ENCODE measurements around the gene TEKT5. TPM values are rescaled to one million over a fixed set of nuclear protein-coding genes. Genes with fewer than 3 reads are reported as not detected.

The TEKT5 gene
- total and polyA plus RNA-seq, 8 donors: 0.28 to 22.8 (median 1.0) TPM; not detected in 2

- H3K27ac ChIP-seq: no peak overlapping the region
- intact Hi-C loops (cut with DNase I; ENCODE audit: low total_unique reads): no loop called here
- H3K27me3 ChIP-seq: no peaks in the 10 kb centered on the region
- H3K4me1 ChIP-seq: peaks cover 0 to 8% (median 0%) of the 10 kb centered on the region in 4 donors
- H3K36me3 ChIP-seq: no peaks in the 10 kb centered on the region
- TF ChIP-seq EP300 (IDR thresholded peaks at IDR 0.05) (no peak), POLR2AphosphoS5 (IDR thresholded peaks at IDR 0.05) (no peak), POLR2A (IDR thresholded peaks at IDR 0.05) (no peak)
- TF ChIP-seq, protein P1, sequence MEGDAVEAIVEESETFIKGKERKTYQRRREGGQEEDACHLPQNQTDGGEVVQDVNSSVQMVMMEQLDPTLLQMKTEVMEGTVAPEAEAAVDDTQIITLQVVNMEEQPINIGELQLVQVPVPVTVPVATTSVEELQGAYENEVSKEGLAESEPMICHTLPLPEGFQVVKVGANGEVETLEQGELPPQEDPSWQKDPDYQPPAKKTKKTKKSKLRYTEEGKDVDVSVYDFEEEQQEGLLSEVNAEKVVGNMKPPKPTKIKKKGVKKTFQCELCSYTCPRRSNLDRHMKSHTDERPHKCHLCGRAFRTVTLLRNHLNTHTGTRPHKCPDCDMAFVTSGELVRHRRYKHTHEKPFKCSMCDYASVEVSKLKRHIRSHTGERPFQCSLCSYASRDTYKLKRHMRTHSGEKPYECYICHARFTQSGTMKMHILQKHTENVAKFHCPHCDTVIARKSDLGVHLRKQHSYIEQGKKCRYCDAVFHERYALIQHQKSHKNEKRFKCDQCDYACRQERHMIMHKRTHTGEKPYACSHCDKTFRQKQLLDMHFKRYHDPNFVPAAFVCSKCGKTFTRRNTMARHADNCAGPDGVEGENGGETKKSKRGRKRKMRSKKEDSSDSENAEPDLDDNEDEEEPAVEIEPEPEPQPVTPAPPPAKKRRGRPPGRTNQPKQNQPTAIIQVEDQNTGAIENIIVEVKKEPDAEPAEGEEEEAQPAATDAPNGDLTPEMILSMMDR (IDR thresholded peaks at IDR 0.05): no peak
- H3K4me3 ChIP-seq: no peak overlapping the region
- 75 to 91% (median 85%) methylated on average over 4 of the region's 4 CpGs for WGBS, 5 donors
- H3K9me3 ChIP-seq: no peaks in the 10 kb centered on the region
- DNase-seq: no peak
Observed at GRCh38 chr16:10669791-10670190, 24.9 kb downstream of the TEKT5 start.

DNA sequence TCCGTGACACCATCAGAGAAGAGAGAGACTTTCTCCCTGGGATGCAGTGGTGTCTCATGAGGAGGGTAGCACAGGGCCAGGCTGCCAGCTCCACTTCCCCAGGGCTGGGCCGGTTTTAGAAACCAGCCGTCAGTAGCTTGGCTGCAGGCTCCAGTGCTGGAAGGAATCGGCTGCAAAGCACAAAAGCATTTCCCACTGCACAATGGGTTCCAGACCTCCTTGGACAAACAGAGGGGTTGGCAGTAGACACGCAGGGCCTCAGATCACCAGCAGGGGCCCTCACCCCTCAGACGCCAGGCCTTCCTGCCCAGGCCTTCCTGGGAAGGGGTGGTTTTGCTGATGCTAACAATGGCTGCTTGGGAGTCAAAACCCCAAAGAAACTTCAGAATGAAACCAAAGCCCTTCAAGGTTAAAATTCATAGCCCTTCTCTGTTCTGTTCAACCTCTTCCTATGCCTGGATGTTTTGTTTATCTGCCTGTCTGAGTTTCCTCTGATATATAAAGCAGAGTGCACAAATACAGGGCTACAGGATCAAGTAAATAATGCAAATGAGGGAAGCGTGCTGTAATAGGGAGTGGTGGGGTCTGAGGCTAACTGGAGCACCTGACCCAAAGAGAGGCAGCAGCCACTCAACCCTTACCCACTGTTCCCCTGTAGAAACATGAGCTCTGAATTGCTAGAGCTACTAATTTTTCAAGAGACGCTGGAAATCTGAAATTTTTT is 26.2 kb downstream of the TEKT5 start:
- intact Hi-C loops (cut with DNase I; ENCODE audit: low total_unique reads): no loop called here
- H3K9me3 ChIP-seq: no peaks in the 10 kb centered on the region
- peak in 1 of 2 donors; percentile 33 for DNase-seq
- H3K4me1 ChIP-seq: peaks cover 0 to 8% (median 0%) of the 10 kb centered on the region in 4 donors
- no peaks in the 10 kb centered on the region for H3K27me3 ChIP-seq
- H3K4me3 ChIP-seq: no peak overlapping the region
- H3K27ac ChIP-seq: no peak overlapping the region
- no peaks in the 10 kb centered on the region for H3K36me3 ChIP-seq
- 48 to 61% (median 48%) methylated on average over 8 of the region's 8 CpGs for WGBS, 5 donors
- no peak for TF ChIP-seq POLR2A (IDR thresholded peaks at IDR 0.05)
- TF ChIP-seq, protein P1 (IDR thresholded peaks at IDR 0.05): peak in 3 of 7 experiments; percentile 29 to 39 (median 34)

GRCh38 chr16:10667239-10667638 is 27.5 kb downstream of the TEKT5 start:
- Histone ChIP-seq H3K27me3 (no peaks in the 10 kb centered on the region), H3K4me3 (no peak overlapping the region), H3K27ac (no peak overlapping the region), H3K36me3 (no peaks in the 10 kb centered on the region), H3K9me3 (no peaks in the 10 kb centered on the region), H3K4me1 (peaks cover 0 to 8% (median 0%) of the 10 kb centered on the region in 4 donors)
- intact Hi-C loops (cut with DNase I; ENCODE audit: low total_unique reads): no loop called here
- TF ChIP-seq POLR2A (IDR thresholded peaks at IDR 0.05) (no peak), EP300 (IDR thresholded peaks at IDR 0.05) (no peak), POLR2AphosphoS5 (IDR thresholded peaks at IDR 0.05) (no peak)
- TF ChIP-seq, protein P1 (IDR thresholded peaks at IDR 0.05): no peak
- WGBS, 5 donors: 55 to 74% (median 58%) methylated on average over 8 of the region's 8 CpGs
- DNase-seq: peak in 1 of 2 donors; percentile 37

DNA sequence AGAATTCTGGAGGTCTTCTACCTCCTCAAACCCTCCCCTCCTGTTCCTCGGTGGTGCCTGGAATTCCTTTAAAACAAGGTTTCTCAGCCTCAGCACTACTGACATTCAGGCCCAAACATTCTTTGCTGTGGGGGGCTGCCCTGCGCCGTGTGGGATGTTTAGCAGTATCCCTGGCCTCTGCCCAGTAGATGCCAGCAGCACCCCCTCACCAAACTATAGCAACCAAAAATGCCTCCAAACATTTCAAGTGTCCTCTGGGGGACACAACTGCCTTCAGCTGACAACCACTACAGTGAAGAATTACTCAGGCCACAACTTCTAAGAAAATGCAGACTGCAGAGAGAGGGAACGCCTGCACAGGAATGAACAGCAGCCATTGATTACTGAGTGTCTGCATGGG is 28.4 kb downstream of the TEKT5 start:
- Histone ChIP-seq H3K27me3 (no peaks in the 10 kb centered on the region), H3K9me3 (no peaks in the 10 kb centered on the region), H3K4me1 (peaks cover 0 to 8% (median 0%) of the 10 kb centered on the region in 4 donors), H3K4me3 (no peak overlapping the region), H3K27ac (no peak overlapping the region), H3K36me3 (no peaks in the 10 kb centered on the region)
- intact Hi-C loops (cut with DNase I; ENCODE audit: low total_unique reads): no loop called here
- 91 to 100% (median 93%) methylated on average over 3 to 4 of the region's 4 CpGs for WGBS, 5 donors
- TF ChIP-seq POLR2AphosphoS5 (IDR thresholded peaks at IDR 0.05) (no peak), POLR2A (IDR thresholded peaks at IDR 0.05) (no peak), EP300 (IDR thresholded peaks at IDR 0.05) (no peak)
- TF ChIP-seq, protein P1 (IDR thresholded peaks at IDR 0.05): no peak
- no peak for DNase-seq

All from stomach (tissue), 9 donors.